CD4-positive, alpha-beta T cell treated with Interferon gamma for 1 hour (primary cell): ENCODE data around the gene HSBP1L1.
"Not testable (repeated sequence)": the region's sequence is repeated elsewhere in the genome, so short reads cannot be mapped to it uniquely, and the experiment has no call there.

Source experiments
- DNase-seq: peaks from one replicate; pipeline ENCODE4 v3.0.0-alpha.2; 2020

Gene HSBP1L1

GRCh38 chr18:79987566-79987965, 23.1 kb downstream of the HSBP1L1 start:
- DNase-seq = no peak

- peak; percentile 62 for DNase-seq
These were observed 23.6 kb downstream of the HSBP1L1 start for GRCh38 chr18:79988071-79988450.

GRCh38 chr18:79988451-79989194, 24.2 kb downstream of the HSBP1L1 start, which contains the start of gene TXNL4A:
Gene TXNL4A (minus strand): TSS chr18:79988563. CDS start chr18:79988392, 171 bp downstream.
- DNase-seq = peak; percentile 83

- no peak for DNase-seq
These were observed 24.7 kb downstream of the HSBP1L1 start for GRCh38 chr18:79989195-79989497.

GRCh38 chr18:79991494-79991893, 27.1 kb downstream of the HSBP1L1 start:
- no peak for DNase-seq

GRCh38 chr18:79999701-80000100, 35.3 kb downstream of the HSBP1L1 start:
- not testable (repeated sequence) for DNase-seq

- no peak for DNase-seq
These were observed 36.4 kb downstream of the HSBP1L1 start for GRCh38 chr18:80000877-80001276.

- no peak for DNase-seq
These were observed 38.0 kb downstream of the HSBP1L1 start for GRCh38 chr18:80002468-80002867.

- DNase-seq = no peak
These were observed 40.3 kb downstream of the HSBP1L1 start for GRCh38 chr18:80004600-80005342.

GRCh38 chr18:80006724-80007123, 42.3 kb downstream of the HSBP1L1 start:
- no peak for DNase-seq

GRCh38 chr18:80009661-80010550, 45.5 kb downstream of the HSBP1L1 start:
- no peak for DNase-seq

- no peak for DNase-seq
These were observed 46.1 kb downstream of the HSBP1L1 start for GRCh38 chr18:80010551-80010906.

GRCh38 chr18:80011496-80012137, 47.2 kb downstream of the HSBP1L1 start:
- not testable (repeated sequence) for DNase-seq

- no peak for DNase-seq
These were observed 48.3 kb downstream of the HSBP1L1 start for GRCh38 chr18:80012714-80013113.
